ENCODE results near the gene CR1.
"Not testable (repeated sequence)": the region's sequence is repeated elsewhere in the genome, so short reads cannot be mapped to it uniquely, and the experiment has no call there.

The CR1 gene

GRCh38 chr1:207519505-207520399 is 23.8 kb downstream of the CR1 start:
- H3K4me1 ChIP-seq (ENCODE audit: insufficient read depth, low read length): no peaks in the 10 kb centered on the region

DNA sequence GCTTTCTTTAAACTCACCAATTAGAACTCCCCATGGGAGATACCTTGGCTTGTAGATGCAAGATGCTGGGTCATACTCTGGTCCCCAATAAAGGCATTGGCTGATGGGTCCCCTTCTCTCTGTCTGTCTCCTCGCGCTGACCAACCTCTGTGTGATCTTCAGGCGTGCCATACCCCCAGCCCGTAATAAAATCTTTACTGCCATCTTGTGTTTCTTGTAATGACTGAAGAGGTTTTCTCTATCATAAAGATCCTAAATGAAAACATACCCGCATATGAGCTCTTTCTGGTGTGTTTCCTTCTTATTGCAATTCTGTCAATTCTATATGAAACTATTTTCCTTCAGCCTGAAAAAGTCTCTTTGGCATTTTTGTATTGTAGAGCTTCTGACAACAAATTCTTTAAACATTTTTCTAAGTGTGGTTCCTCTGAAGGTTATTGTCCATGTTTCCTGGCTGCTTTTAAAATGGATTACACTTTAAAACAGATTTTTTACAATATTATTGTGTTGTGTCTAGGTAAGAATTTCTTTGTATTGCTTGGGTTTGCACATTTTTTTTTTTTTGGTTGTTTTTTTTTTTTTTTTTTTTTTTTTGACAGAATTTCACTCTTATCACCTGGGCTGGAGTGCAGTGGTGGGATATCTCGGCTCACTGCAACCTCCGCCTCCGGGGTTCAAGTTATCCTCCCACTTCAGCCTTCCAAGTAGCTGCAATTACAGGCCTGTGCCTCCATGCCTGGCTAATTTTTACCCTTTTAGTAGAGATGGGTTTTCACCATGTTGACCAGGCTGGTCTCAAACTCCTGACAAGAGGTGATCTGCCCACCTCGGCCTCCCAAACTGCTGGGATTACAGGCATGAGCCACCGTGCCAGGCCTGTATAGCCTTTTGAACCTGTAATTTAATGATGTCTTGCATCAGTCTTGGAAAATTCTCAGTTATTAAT is 24.7 kb downstream of the CR1 start:
- H3K9me3 ChIP-seq (ENCODE audit: insufficient read depth, low read length, severe bottlenecking); H3K27ac ChIP-seq (ENCODE audit: low read length); H2AFZ ChIP-seq (ENCODE audit: low read depth, low read length); H3K36me3 ChIP-seq (ENCODE audit: insufficient read depth, low read length); H3K4me2 ChIP-seq (ENCODE audit: insufficient read depth, low read length); DNase-seq; H3K4me1 ChIP-seq (ENCODE audit: insufficient read depth, low read length); H3K79me2 ChIP-seq (ENCODE audit: insufficient read depth, low read length); H3K27me3 ChIP-seq (ENCODE audit: insufficient read depth, low read length, poor library complexity); H3K4me3 ChIP-seq (ENCODE audit: low read depth in 1 of 2, low read length in 2 of 2); H4K20me1 ChIP-seq (ENCODE audit: insufficient read depth, low read length); H3K9ac ChIP-seq (ENCODE audit: low read depth, low read length); ATAC-seq (ENCODE audit: insufficient read depth, low read depth): not testable (repeated sequence)

More at GRCh38 chr1:207519505-207520399, 23.8 kb downstream of the CR1 start:
- no peak overlapping the region for H3K4me2 ChIP-seq (ENCODE audit: insufficient read depth, low read length)
- H3K79me2 ChIP-seq (ENCODE audit: insufficient read depth, low read length): no peaks in the 10 kb centered on the region
- H3K4me3 ChIP-seq (ENCODE audit: low read depth in 1 of 2, low read length in 2 of 2): no peak overlapping the region
- TF ChIP-seq, protein P1, sequence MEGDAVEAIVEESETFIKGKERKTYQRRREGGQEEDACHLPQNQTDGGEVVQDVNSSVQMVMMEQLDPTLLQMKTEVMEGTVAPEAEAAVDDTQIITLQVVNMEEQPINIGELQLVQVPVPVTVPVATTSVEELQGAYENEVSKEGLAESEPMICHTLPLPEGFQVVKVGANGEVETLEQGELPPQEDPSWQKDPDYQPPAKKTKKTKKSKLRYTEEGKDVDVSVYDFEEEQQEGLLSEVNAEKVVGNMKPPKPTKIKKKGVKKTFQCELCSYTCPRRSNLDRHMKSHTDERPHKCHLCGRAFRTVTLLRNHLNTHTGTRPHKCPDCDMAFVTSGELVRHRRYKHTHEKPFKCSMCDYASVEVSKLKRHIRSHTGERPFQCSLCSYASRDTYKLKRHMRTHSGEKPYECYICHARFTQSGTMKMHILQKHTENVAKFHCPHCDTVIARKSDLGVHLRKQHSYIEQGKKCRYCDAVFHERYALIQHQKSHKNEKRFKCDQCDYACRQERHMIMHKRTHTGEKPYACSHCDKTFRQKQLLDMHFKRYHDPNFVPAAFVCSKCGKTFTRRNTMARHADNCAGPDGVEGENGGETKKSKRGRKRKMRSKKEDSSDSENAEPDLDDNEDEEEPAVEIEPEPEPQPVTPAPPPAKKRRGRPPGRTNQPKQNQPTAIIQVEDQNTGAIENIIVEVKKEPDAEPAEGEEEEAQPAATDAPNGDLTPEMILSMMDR (IDR thresholded peaks at IDR 0.05; ENCODE audit: borderline replicate concordance, extremely low read depth, low read length, poor library complexity, severe bottlenecking): no peak
- TF ChIP-seq EZH2 (IDR thresholded peaks at IDR 0.05; ENCODE audit: borderline replicate concordance, low read depth, low read length, severe bottlenecking): no peak
- no peak overlapping the region for H3K9ac ChIP-seq (ENCODE audit: low read depth, low read length)
- H2AFZ ChIP-seq (ENCODE audit: low read depth, low read length): no peak overlapping the region
- no peak overlapping the region for H3K27ac ChIP-seq (ENCODE audit: low read length)
- H3K36me3 ChIP-seq (ENCODE audit: insufficient read depth, low read length): no peaks in the 10 kb centered on the region
- H4K20me1 ChIP-seq (ENCODE audit: insufficient read depth, low read length): no peaks in the 10 kb centered on the region
- peaks cover 3% of the 10 kb centered on the region for H3K27me3 ChIP-seq (ENCODE audit: insufficient read depth, low read length, poor library complexity)
- no peak for DNase-seq
- no peaks in the 10 kb centered on the region for H3K9me3 ChIP-seq (ENCODE audit: insufficient read depth, low read length, severe bottlenecking)
- no peak for ATAC-seq (ENCODE audit: insufficient read depth, low read depth)

DNA sequence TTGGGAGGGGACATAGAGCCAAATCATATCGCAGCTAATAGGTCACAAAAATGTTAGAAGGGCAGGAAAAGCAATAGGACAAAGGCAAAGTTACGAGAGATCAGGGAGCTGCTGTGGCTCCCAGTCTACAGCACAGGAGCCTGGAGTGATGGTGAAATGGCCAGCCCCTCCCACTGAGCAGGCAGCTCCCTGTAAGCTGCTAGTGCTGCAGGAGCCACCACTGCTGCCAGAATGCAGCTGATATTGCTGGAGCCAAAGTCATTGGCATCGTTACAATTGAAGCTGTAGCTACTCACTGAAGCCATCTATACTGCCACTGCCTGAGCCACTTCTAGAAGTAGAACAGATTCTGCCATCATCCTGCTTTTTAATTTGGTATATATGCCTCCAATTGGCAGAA is 29.3 kb downstream of the CR1 start:
- not testable (repeated sequence) for H3K4me3 ChIP-seq (ENCODE audit: low read depth in 1 of 2, low read length in 2 of 2); H4K20me1 ChIP-seq (ENCODE audit: insufficient read depth, low read length); ATAC-seq (ENCODE audit: insufficient read depth, low read depth); H3K79me2 ChIP-seq (ENCODE audit: insufficient read depth, low read length); H3K4me2 ChIP-seq (ENCODE audit: insufficient read depth, low read length); DNase-seq; H3K36me3 ChIP-seq (ENCODE audit: insufficient read depth, low read length); H3K9ac ChIP-seq (ENCODE audit: low read depth, low read length); H3K27ac ChIP-seq (ENCODE audit: low read length); H3K4me1 ChIP-seq (ENCODE audit: insufficient read depth, low read length); H3K9me3 ChIP-seq (ENCODE audit: insufficient read depth, low read length, severe bottlenecking); H3K27me3 ChIP-seq (ENCODE audit: insufficient read depth, low read length, poor library complexity); H2AFZ ChIP-seq (ENCODE audit: low read depth, low read length)

GRCh38 chr1:207528401-207528800 is 32.4 kb downstream of the CR1 start:
- peak; percentile 57; the same call in 2 of the 3 replicates for ATAC-seq (ENCODE audit: insufficient read depth, low read depth)
- H3K36me3 ChIP-seq (ENCODE audit: insufficient read depth, low read length): not testable (repeated sequence)

DNA sequence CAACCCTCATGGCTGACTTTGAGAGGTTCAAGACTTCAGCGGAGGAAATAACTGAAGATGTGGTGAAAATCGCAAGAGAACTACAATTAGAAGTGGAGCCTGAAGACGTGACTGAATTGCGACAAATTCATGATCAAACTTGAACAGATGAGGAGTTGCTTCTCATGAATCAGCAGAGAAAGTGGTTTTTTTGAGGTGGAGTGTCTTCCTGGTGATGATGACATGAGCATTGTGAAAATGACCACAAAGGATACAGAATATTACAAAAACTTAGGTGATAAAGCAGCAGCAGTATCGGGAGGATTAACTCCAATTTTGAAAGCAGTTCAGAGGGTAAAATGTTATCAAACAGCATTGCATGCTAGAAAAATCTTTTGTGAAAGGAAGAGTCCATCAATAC is 40.3 kb downstream of the CR1 start:
- ATAC-seq (ENCODE audit: insufficient read depth, low read depth); H3K9me3 ChIP-seq (ENCODE audit: insufficient read depth, low read length, severe bottlenecking); DNase-seq; H2AFZ ChIP-seq (ENCODE audit: low read depth, low read length); H3K27ac ChIP-seq (ENCODE audit: low read length); H4K20me1 ChIP-seq (ENCODE audit: insufficient read depth, low read length); H3K9ac ChIP-seq (ENCODE audit: low read depth, low read length); H3K27me3 ChIP-seq (ENCODE audit: insufficient read depth, low read length, poor library complexity); H3K79me2 ChIP-seq (ENCODE audit: insufficient read depth, low read length); H3K36me3 ChIP-seq (ENCODE audit: insufficient read depth, low read length); H3K4me2 ChIP-seq (ENCODE audit: insufficient read depth, low read length); H3K4me3 ChIP-seq (ENCODE audit: low read depth in 1 of 2, low read length in 2 of 2); H3K4me1 ChIP-seq (ENCODE audit: insufficient read depth, low read length): not testable (repeated sequence)

More at GRCh38 chr1:207528401-207528800, 32.4 kb downstream of the CR1 start:
- H3K27ac ChIP-seq (ENCODE audit: low read length); H3K9ac ChIP-seq (ENCODE audit: low read depth, low read length); H4K20me1 ChIP-seq (ENCODE audit: insufficient read depth, low read length); H3K4me3 ChIP-seq (ENCODE audit: low read depth in 1 of 2, low read length in 2 of 2); H3K4me1 ChIP-seq (ENCODE audit: insufficient read depth, low read length); DNase-seq; H3K27me3 ChIP-seq (ENCODE audit: insufficient read depth, low read length, poor library complexity); H3K79me2 ChIP-seq (ENCODE audit: insufficient read depth, low read length); H3K9me3 ChIP-seq (ENCODE audit: insufficient read depth, low read length, severe bottlenecking); H3K4me2 ChIP-seq (ENCODE audit: insufficient read depth, low read length); H2AFZ ChIP-seq (ENCODE audit: low read depth, low read length): not testable (repeated sequence)

GRCh38 chr1:207546677-207547357 is 50.9 kb downstream of the CR1 start:
- not testable (repeated sequence) for H2AFZ ChIP-seq (ENCODE audit: low read depth, low read length); H3K9me3 ChIP-seq (ENCODE audit: insufficient read depth, low read length, severe bottlenecking); H3K4me1 ChIP-seq (ENCODE audit: insufficient read depth, low read length); DNase-seq; H3K4me2 ChIP-seq (ENCODE audit: insufficient read depth, low read length); H3K79me2 ChIP-seq (ENCODE audit: insufficient read depth, low read length); H3K4me3 ChIP-seq (ENCODE audit: low read depth in 1 of 2, low read length in 2 of 2); H3K27ac ChIP-seq (ENCODE audit: low read length); H3K9ac ChIP-seq (ENCODE audit: low read depth, low read length); H4K20me1 ChIP-seq (ENCODE audit: insufficient read depth, low read length); H3K36me3 ChIP-seq (ENCODE audit: insufficient read depth, low read length); H3K27me3 ChIP-seq (ENCODE audit: insufficient read depth, low read length, poor library complexity)
- peak; percentile 65 for ATAC-seq (ENCODE audit: insufficient read depth, low read depth)
